ENCODE measurements around the gene GTF2I. TPM values are rescaled to one million over a fixed set of nuclear protein-coding genes. Genes with fewer than 3 reads are reported as not detected.
"Not testable (repeated sequence)": the region's sequence is repeated elsewhere in the genome, so short reads cannot be mapped to it uniquely, and the experiment has no call there.

The GTF2I gene
- total RNA-seq, 1 donor from 2014 or later, result 312 TPM

GRCh38 chr7:74632505-74632904 is 25.0 kb upstream of the GTF2I start:
- Mint-ChIP-seq H3K9me3 (ENCODE audit: unreplicated experiment) (no peaks in the 10 kb centered on the region), H3K27me3 (ENCODE audit: unreplicated experiment) (peaks cover 1% of the 10 kb centered on the region), H3K4me1 (ENCODE audit: unreplicated experiment) (peaks cover 2% of the 10 kb centered on the region), H3K36me3 (ENCODE audit: low read depth, unreplicated experiment) (no peaks in the 10 kb centered on the region), H3K27ac (ENCODE audit: unreplicated experiment) (no peak overlapping the region), H3K4me3 (ENCODE audit: unreplicated experiment) (no peak overlapping the region)
- TF ChIP-seq CTCF (IDR thresholded peaks at IDR 0.05; ENCODE audit: unreplicated experiment), result no peak
- no peak for DNase-seq (ENCODE audit: low spot score)

DNA sequence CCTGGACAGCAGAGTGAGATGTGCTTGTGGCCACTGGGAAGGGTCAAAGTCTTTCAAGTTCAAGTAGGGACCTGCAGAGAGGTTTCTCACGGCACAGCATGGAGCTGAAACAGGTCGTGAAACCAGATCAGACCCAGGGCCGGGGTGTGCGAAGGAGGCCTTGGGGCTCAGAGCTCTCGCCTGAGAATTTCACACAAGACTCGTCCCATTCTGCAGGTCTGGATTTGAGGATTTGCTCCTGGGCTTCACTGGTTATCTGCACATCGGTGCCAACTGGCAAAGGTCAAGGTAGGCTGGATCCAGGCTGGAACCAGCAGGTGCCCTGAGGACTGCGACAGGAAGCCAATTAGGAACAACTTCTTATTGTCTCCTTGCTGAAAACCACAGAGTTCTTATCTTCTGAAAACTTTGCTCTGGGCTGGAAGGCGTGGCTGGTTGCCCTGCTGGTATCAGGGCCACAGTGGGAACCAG is 24.0 kb upstream of the GTF2I start:
- Mint-ChIP-seq H3K9me3 (ENCODE audit: unreplicated experiment) (no peaks in the 10 kb centered on the region), H3K4me3 (ENCODE audit: unreplicated experiment) (no peak overlapping the region), H3K27ac (ENCODE audit: unreplicated experiment) (no peak overlapping the region), H3K27me3 (ENCODE audit: unreplicated experiment) (peaks cover 1% of the 10 kb centered on the region), H3K36me3 (ENCODE audit: low read depth, unreplicated experiment) (no peaks in the 10 kb centered on the region), H3K4me1 (ENCODE audit: unreplicated experiment) (no peaks in the 10 kb centered on the region)
- TF ChIP-seq CTCF (IDR thresholded peaks at IDR 0.05; ENCODE audit: unreplicated experiment), result no peak
- DNase-seq (ENCODE audit: low spot score), result no peak

GRCh38 chr7:74637745-74638144 is 19.8 kb upstream of the GTF2I start:
- Mint-ChIP-seq H3K27ac (ENCODE audit: unreplicated experiment) (no peak overlapping the region), H3K27me3 (ENCODE audit: unreplicated experiment) (no peaks in the 10 kb centered on the region), H3K4me3 (ENCODE audit: unreplicated experiment) (no peak overlapping the region), H3K36me3 (ENCODE audit: low read depth, unreplicated experiment) (no peaks in the 10 kb centered on the region), H3K4me1 (ENCODE audit: unreplicated experiment) (no peaks in the 10 kb centered on the region), H3K9me3 (ENCODE audit: unreplicated experiment) (no peaks in the 10 kb centered on the region)
- no peak for DNase-seq (ENCODE audit: low spot score)
- no peak for TF ChIP-seq CTCF (IDR thresholded peaks at IDR 0.05; ENCODE audit: unreplicated experiment)

- H3K9me3 Mint-ChIP-seq (ENCODE audit: unreplicated experiment); DNase-seq (ENCODE audit: low spot score); H3K27me3 Mint-ChIP-seq (ENCODE audit: unreplicated experiment); H3K36me3 Mint-ChIP-seq (ENCODE audit: low read depth, unreplicated experiment); H3K27ac Mint-ChIP-seq (ENCODE audit: unreplicated experiment); H3K4me3 Mint-ChIP-seq (ENCODE audit: unreplicated experiment); H3K4me1 Mint-ChIP-seq (ENCODE audit: unreplicated experiment): not testable (repeated sequence)
These were observed 7.5 kb upstream of the GTF2I start for GRCh38 chr7:74650055-74650454.

DNA sequence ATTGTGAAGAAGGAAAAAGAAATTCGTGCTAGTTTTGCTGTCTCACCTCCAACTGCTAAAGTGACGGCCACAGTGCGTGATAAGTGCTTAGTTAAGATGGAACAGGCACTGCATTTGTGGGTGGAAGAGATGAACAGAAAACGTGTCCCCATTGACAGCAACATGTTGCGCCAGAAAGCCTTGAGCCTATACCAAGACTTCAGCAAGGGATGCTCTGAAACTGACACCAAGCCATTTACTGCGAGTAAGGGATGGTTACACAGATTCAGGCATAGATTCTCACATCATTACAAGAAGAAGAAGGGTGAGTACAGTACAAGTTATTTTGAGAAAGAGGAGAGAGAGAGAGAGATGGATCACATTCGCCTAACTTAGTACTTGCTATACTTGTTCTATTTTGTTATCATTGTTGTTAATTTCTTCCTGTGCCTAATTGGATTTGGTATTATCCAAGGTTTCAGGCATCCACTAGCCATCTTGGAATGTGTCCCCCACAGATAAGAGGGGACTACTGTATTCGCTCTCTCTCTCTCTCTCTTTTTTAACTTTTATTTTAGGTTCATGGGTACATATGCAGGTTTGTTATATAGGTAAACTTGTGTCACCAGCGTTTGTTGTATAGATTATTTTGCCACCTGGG is 6.9 kb upstream of the GTF2I start:
- H3K4me1 Mint-ChIP-seq (ENCODE audit: unreplicated experiment), result peaks cover 10% of the 10 kb centered on the region
- H3K9me3 Mint-ChIP-seq (ENCODE audit: unreplicated experiment); DNase-seq (ENCODE audit: low spot score); H3K27me3 Mint-ChIP-seq (ENCODE audit: unreplicated experiment); H3K27ac Mint-ChIP-seq (ENCODE audit: unreplicated experiment); H3K36me3 Mint-ChIP-seq (ENCODE audit: low read depth, unreplicated experiment); H3K4me3 Mint-ChIP-seq (ENCODE audit: unreplicated experiment): not testable (repeated sequence)

- not testable (repeated sequence) for H3K27me3 Mint-ChIP-seq (ENCODE audit: unreplicated experiment); DNase-seq (ENCODE audit: low spot score); H3K27ac Mint-ChIP-seq (ENCODE audit: unreplicated experiment); H3K36me3 Mint-ChIP-seq (ENCODE audit: low read depth, unreplicated experiment); H3K9me3 Mint-ChIP-seq (ENCODE audit: unreplicated experiment); H3K4me3 Mint-ChIP-seq (ENCODE audit: unreplicated experiment)
- peaks cover 15% of the 10 kb centered on the region for H3K4me1 Mint-ChIP-seq (ENCODE audit: unreplicated experiment)
These were observed 6.4 kb upstream of the GTF2I start for GRCh38 chr7:74651133-74651504.
